HepG2 (cell line): ENCODE results near the gene PADI4. TPM values are rescaled to one million over a fixed set of nuclear protein-coding genes. Genes with fewer than 3 reads are reported as not detected.

Experiments used
- ATAC-seq: fragments of 200-7000 bp; cut with Tn5 transposase; 3 replicates; pipeline ENCODE4 v1.9.1; 2020; ENCODE audit warnings: mild to moderate bottlenecking, moderate library complexity
- BruUV-seq: library from RNA; stranded (reverse); fragments of 400-500 nt; replicated peaks from 2 replicates; lab custom pipeline; 2021; lab: Mats Ljungman, UMichigan
- CTCF ChIA-PET: fragments of 300-600 bp; formaldehyde crosslinking; extraction: SDS; loops from one replicate; lab custom pipeline; 2021; ENCODE audit warnings: low total read pairs, inconsistent platforms, low intra/inter-chr PET ratio; lab: Yijun Ruan, JAX
- POLR2A ChIA-PET: fragments of 350-600 bp; sonication (Branson Sonifier 250); formaldehyde crosslinking; loops from one replicate; lab custom pipeline; 2020; ENCODE audit warnings: antibody characterized with exemption, inconsistent platforms; lab: Yijun Ruan, JAX
- DNase-seq: peaks from one replicate; pipeline ENCODE4 v3.0.0-alpha.2; 2015; ENCODE audit warnings: low spot score
- FAIRE-seq: peaks from 3 replicates; lab custom pipeline; 2011; peaks lifted over from hg19 to GRCh38; lab: Jason Lieb, UNC
- H2AFZ ChIP-seq: one replicate; pipeline ENCODE4 v1.6.1; 2011; ENCODE audit warnings: low read length, inconsistent platforms
- H3K27ac ChIP-seq: fragments of 300-600 bp; 3 replicates; pipeline ENCODE4 v1.8.0; 2011; ENCODE audit warnings: mixed run types, mild to moderate bottlenecking, mixed read lengths, low read length, inconsistent platforms; ENCODE audit not compliant: insufficient read depth; ENCODE audit errors: extremely low read length
- H3K27me3 ChIP-seq, 2 experiments: fragments of 200-600 bp in 1 of 2; 2 replicates in 1 of 2; 3 replicates in 1 of 2; pipeline versions ENCODE4 v1.6.0 to v1.8.0; 2011; ENCODE audit warnings: low read length in 2 of 2, mild to moderate bottlenecking in 2 of 2, moderate library complexity in 2 of 2, inconsistent platforms in 1 of 2; ENCODE audit not compliant: insufficient read depth in 2 of 2, control insufficient read depth in 1 of 2
- H3K36me3 ChIP-seq, 2 experiments: fragments of 200-600 bp in 1 of 2; replicated peaks in 1 of 2; 2 replicates in 1 of 2; 3 replicates in 1 of 2; pipeline versions ENCODE4 v1.5.1 to v1.8.0; 2011; ENCODE audit warnings: low read length in 2 of 2, inconsistent platforms in 1 of 2; ENCODE audit not compliant: insufficient read depth in 2 of 2, control insufficient read depth in 1 of 2
- H3K4me1 ChIP-seq: 2 replicates; pipeline ENCODE4 v1.5.1; 2012; ENCODE audit warnings: low read length, inconsistent platforms; ENCODE audit not compliant: insufficient read depth
- H3K4me2 ChIP-seq: 2 replicates; pipeline ENCODE4 v1.6.0; 2011; ENCODE audit warnings: low read depth, low read length, inconsistent platforms
- H3K4me3 ChIP-seq, 3 experiments: fragments of 200-600 bp in 1 of 3; sonication (generic), shearing (Covaris generic) in 1 of 3; replicated peaks in 1 of 3; 2 replicates each; pipeline ENCODE4 v1.5.1; 2011 to 2016; ENCODE audit warnings: low read length in 3 of 3, inconsistent platforms in 2 of 3, low read depth in 2 of 3, mild to moderate bottlenecking in 2 of 3, control low read depth in 1 of 3, mixed read lengths in 1 of 3; ENCODE audit not compliant: insufficient read depth in 1 of 3
- H3K79me2 ChIP-seq: one replicate; pipeline ENCODE4 v1.6.1; 2011; ENCODE audit warnings: low read length, inconsistent platforms; ENCODE audit not compliant: insufficient read depth
- H3K9ac ChIP-seq: 2 replicates; pipeline ENCODE4 v1.6.0; 2011; ENCODE audit warnings: mild to moderate bottlenecking, low read depth, low read length, inconsistent platforms; ENCODE audit not compliant: insufficient read depth
- H3K9me3 ChIP-seq: 2 replicates; pipeline ENCODE4 v1.5.1; 2012; ENCODE audit warnings: mild to moderate bottlenecking, low read length
- H4K20me1 ChIP-seq: 2 replicates; pipeline ENCODE4 v1.6.0; 2011; ENCODE audit warnings: inconsistent platforms, mild to moderate bottlenecking, low read length, moderate library complexity; ENCODE audit not compliant: insufficient read depth
- CCAR2 ChIP-seq: fragments of 200-400 bp; formaldehyde crosslinking; optimal IDR thresholded peaks from 2 replicates; pipeline ENCODE3; 2018; ENCODE audit warnings: low read depth, mild to moderate bottlenecking, low read length, moderate library complexity
- CENPT ChIP-seq: sonication (generic); formaldehyde crosslinking; IDR thresholded peaks from 2 replicates; pipeline ENCODE4 v1.8.0; 2022; ENCODE audit warnings: low read depth, mild to moderate bottlenecking, moderate library complexity, missing genetic modification reagents
- JARID2 ChIP-seq: sonication (generic); formaldehyde crosslinking; IDR thresholded peaks from 2 replicates; pipeline ENCODE4 v1.8.1; 2023; ENCODE audit warnings: missing genetic modification reagents, inconsistent platforms; ENCODE audit not compliant: insufficient replicate concordance
- NPAS2 ChIP-seq: sonication (generic); formaldehyde crosslinking; IDR thresholded peaks from 2 replicates; pipeline ENCODE4 v1.8.0; 2022; ENCODE audit warnings: mild to moderate bottlenecking, missing genetic modification reagents, borderline replicate concordance
- ZBTB39 ChIP-seq: sonication (generic); formaldehyde crosslinking; IDR thresholded peaks from 2 replicates; pipeline ENCODE4 v1.5.0; 2020; ENCODE audit warnings: missing genetic modification reagents
- ZNF136 ChIP-seq: sonication (generic); formaldehyde crosslinking; IDR thresholded peaks from 2 replicates; pipeline ENCODE4 v1.8.1; 2022; ENCODE audit warnings: low read depth, mild to moderate bottlenecking, moderate library complexity, missing genetic modification reagents
- ZNF629 ChIP-seq: sonication (generic); formaldehyde crosslinking; conservative IDR thresholded peaks from 2 replicates; pipeline ENCODE4 v1.5.0; 2020; ENCODE audit warnings: missing genetic modification reagents
- WGBS: methylation state at CpG from one replicate; pipeline ENCODE4 v1.1.6; 2017; ENCODE audit warnings: low lambda C conversion rate; 5-methylcytosine and 5-hydroxymethylcytosine counted together
- in situ Hi-C: cut with HindIII; loops from 2 replicates; pipeline ENCODE4 v1.10.0; 2017; ENCODE audit warnings: low pct_unique_long_range_greater_than_20kb; ENCODE audit not compliant: extremely low pct_ligation_motif_present
- intact Hi-C: fragments of 100-400 bp; cut with micrococcal nuclease; formaldehyde crosslinking; loops from one replicate; pipeline ENCODE4 v1.10.0; 2022; ENCODE audit not compliant: unreplicated experiment
- polyA plus RNA-seq, 8 experiments: library from polyadenylated mRNA; depleted of rRNA in 3 of 8; stranded (reverse) in 7 of 8; unstranded in 1 of 8; fragments of >200 nt; fragmentation: Illumina TruSeq in 4 of 8; extraction: Trizol in 4 of 8; gene quantifications; 2 replicates each; pipeline versions ENCODE4 v1.2.1 to v1.2.3, GENCODE V29; 2011 to 2016; ENCODE audit warnings: low read depth in 4 of 8, missing spikeins in 1 of 8, mixed read lengths in 1 of 8; ENCODE audit not compliant: insufficient read depth in 1 of 8
- total RNA-seq, 5 experiments: library from RNA; depleted of rRNA; stranded (reverse); fragments of >200 nt; fragmentation: Illumina TruSeq; extraction: Trizol; gene quantifications; 2 replicates each; pipeline ENCODE4 v1.2.3, GENCODE V29; 2016; ENCODE audit warnings: low read depth in 1 of 5

Gene PADI4
- total and polyA plus RNA-seq, 2 of the 13 experiments (the other 11 are each of a cell fraction or from before 2014, with no cell fraction given), result 0.04 TPM

GRCh38 chr1:17272646-17273045 lies 35.4 kb upstream of the PADI4 start:
- H3K4me2 ChIP-seq, result no peak overlapping the region
- no peaks in the 10 kb centered on the region for H3K79me2 ChIP-seq
- no peak overlapping the region for H3K9ac ChIP-seq
- H4K20me1 ChIP-seq, result no peaks in the 10 kb centered on the region
- H3K4me1 ChIP-seq, result no peaks in the 10 kb centered on the region
- POLR2A ChIA-PET, result no interaction called here
- no peak overlapping the region for H2AFZ ChIP-seq
- ATAC-seq (no peak), DNase-seq (no peak), FAIRE-seq (no peak)
- 33% methylated on average over 4 of the region's 4 CpGs for WGBS
- peaks cover 0 to 8% of the 10 kb centered on the region in 2 experiments; a peak in 2 of 5 replicates for H3K27me3 ChIP-seq
- no peak overlapping the region for H3K27ac ChIP-seq
- intact Hi-C loops, result no loop called here
- in situ Hi-C loops, result no loop called here
- no peak overlapping the region for H3K4me3 ChIP-seq
- H3K36me3 ChIP-seq, result no peaks in the 10 kb centered on the region
- CTCF ChIA-PET, result no interaction called here
- no peaks in the 10 kb centered on the region for H3K9me3 ChIP-seq
- TF ChIP-seq CCAR2, result no peak
- no peak for TF ChIP-seq JARID2 (CRISPR knock-in tag)
- no peak for TF ChIP-seq NPAS2 (CRISPR knock-in tag)
- no peak for TF ChIP-seq CENPT (CRISPR knock-in tag)
- TF ChIP-seq ZBTB39, result no peak
- TF ChIP-seq ZNF136 (CRISPR knock-in tag), result no peak
- TF ChIP-seq ZNF629 (CRISPR knock-in tag), result no peak
- BruUV-seq, result no TSS peak
